ENCODE measurements around the gene ORM2.
"Not testable (repeated sequence)": the region's sequence is repeated elsewhere in the genome, so short reads cannot be mapped to it uniquely, and the experiment has no call there.

ORM2 gene

GRCh38 chr9:114314881-114315722 is 14.6 kb upstream of the ORM2 start:
- DNase-seq (ENCODE audit: low spot score) = no peak

- DNase-seq (ENCODE audit: low spot score) = no peak
Measured at GRCh38 chr9:114315723-114316363, 13.8 kb upstream of the ORM2 start.

GRCh38 chr9:114316605-114317230 is 13.0 kb upstream of the ORM2 start:
- DNase-seq (ENCODE audit: low spot score) = no peak

GRCh38 chr9:114317665-114318357 is 11.9 kb upstream of the ORM2 start:
- DNase-seq (ENCODE audit: low spot score) = no peak

GRCh38 chr9:114318416-114318815 is 11.3 kb upstream of the ORM2 start:
- no peak for DNase-seq (ENCODE audit: low spot score)

- DNase-seq (ENCODE audit: low spot score) = no peak
Measured at GRCh38 chr9:114319147-114319546, 10.5 kb upstream of the ORM2 start.

GRCh38 chr9:114320710-114321109 is 9.0 kb upstream of the ORM2 start:
- not testable (repeated sequence) for DNase-seq (ENCODE audit: low spot score)

- DNase-seq (ENCODE audit: low spot score) = no peak
Measured at GRCh38 chr9:114321759-114322158, 7.9 kb upstream of the ORM2 start.

- DNase-seq (ENCODE audit: low spot score) = not testable (repeated sequence)
Measured at GRCh38 chr9:114322160-114322818, 7.4 kb upstream of the ORM2 start.

- not testable (repeated sequence) for DNase-seq (ENCODE audit: low spot score)
Measured at GRCh38 chr9:114322831-114323531, 6.7 kb upstream of the ORM2 start, which contains the start of gene ORM1. TSS of gene ORM1 (plus strand) at chr9:114323098. CDS start at chr9:114323134, 36 bp downstream.

GRCh38 chr9:114323849-114324248 is 5.8 kb upstream of the ORM2 start:
- not testable (repeated sequence) for DNase-seq (ENCODE audit: low spot score)

- DNase-seq (ENCODE audit: low spot score) = no peak
Measured at GRCh38 chr9:114324492-114324891, 5.2 kb upstream of the ORM2 start.

- not testable (repeated sequence) for DNase-seq (ENCODE audit: low spot score)
Measured at GRCh38 chr9:114324965-114325364, 4.7 kb upstream of the ORM2 start.

GRCh38 chr9:114325684-114326254 is 3.9 kb upstream of the ORM2 start:
- not testable (repeated sequence) for DNase-seq (ENCODE audit: low spot score)

- no peak for DNase-seq (ENCODE audit: low spot score)
Measured at GRCh38 chr9:114327749-114328148, 1.9 kb upstream of the ORM2 start.

GRCh38 chr9:114328357-114328820 is 1.3 kb upstream of the ORM2 start:
- not testable (repeated sequence) for DNase-seq (ENCODE audit: low spot score)

GRCh38 chr9:114328937-114329624 is 588 bp upstream of the ORM2 start:
- DNase-seq (ENCODE audit: low spot score) = not testable (repeated sequence)

- DNase-seq (ENCODE audit: low spot score) = no peak
Measured at GRCh38 chr9:114330636-114331035, 967 bp downstream of the ORM2 start.

- DNase-seq (ENCODE audit: low spot score) = not testable (repeated sequence)
Measured at GRCh38 chr9:114331229-114332195, 1.8 kb downstream of the ORM2 start.

Measured in globus pallidus (tissue), 1 donor.